ENCODE results near the gene TOGARAM1.

The TOGARAM1 gene

DNA sequence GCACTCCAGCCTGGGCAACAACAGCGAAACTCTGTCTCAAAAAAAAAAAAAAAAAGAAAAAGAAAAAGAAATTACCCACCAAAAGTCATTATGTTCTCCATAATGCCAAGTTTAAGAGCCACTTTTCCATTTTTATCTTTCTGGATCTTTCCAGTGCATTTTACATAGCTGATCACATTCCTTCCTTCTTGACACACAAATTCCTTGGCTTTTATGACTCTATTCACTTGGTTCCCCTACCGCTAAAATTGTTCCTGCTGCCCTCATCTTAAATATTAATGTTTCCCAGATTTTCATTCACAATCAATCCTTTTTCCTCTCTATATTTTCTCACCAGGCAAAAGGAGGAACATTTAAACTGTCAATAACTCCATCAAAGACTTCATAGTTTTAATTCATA, 20.4 kb upstream of the TOGARAM1 start:
- no peak overlapping the region for H3K9ac ChIP-seq (ENCODE audit: low read length)
- H3K4me2 ChIP-seq (ENCODE audit: low read length, poor library complexity, severe bottlenecking) = no peak overlapping the region
- H2AFZ ChIP-seq (ENCODE audit: low read depth, low read length) = no peak overlapping the region
- no peak overlapping the region for H2BK12ac ChIP-seq (ENCODE audit: low read length in 2 of 2)
- peaks cover 10 to 67% of the 10 kb centered on the region in 2 experiments for H3K36me3 ChIP-seq (ENCODE audit: control insufficient read depth in 1 of 2, insufficient read depth in 2 of 2, low read depth in 1 of 2, low read length in 2 of 2)
- DNase-seq = no peak
- H3K4me1 ChIP-seq (ENCODE audit: control insufficient read depth, insufficient read depth, low read depth, low read length) = no peaks in the 10 kb centered on the region
- no peak overlapping the region for H3K14ac ChIP-seq (ENCODE audit: low read length in 2 of 2)
- H3K27me3 ChIP-seq (ENCODE audit: control insufficient read depth in 1 of 2, insufficient read depth in 1 of 2, low read length in 2 of 2) = no peaks in the 10 kb centered on the region
- H3K23ac ChIP-seq (ENCODE audit: low read length in 2 of 2) = no peak overlapping the region
- H3K79me1 ChIP-seq (replicated peaks; ENCODE audit: low read length, poor library complexity, severe bottlenecking) = peaks cover 25% of the 10 kb centered on the region
- no peak overlapping the region for H4K8ac ChIP-seq (ENCODE audit: low read length)
- H2BK15ac ChIP-seq (ENCODE audit: low read depth, poor library complexity, severe bottlenecking) = no peak overlapping the region
- no peak overlapping the region for H2BK120ac ChIP-seq (ENCODE audit: low read depth, low read length)
- WGBS = over 99% methylated on average over 2 of the region's 2 CpGs
- H2BK5ac ChIP-seq (ENCODE audit: low read depth, low read length, poor library complexity, severe bottlenecking) = no peak overlapping the region
- no peak overlapping the region for H3K4me3 ChIP-seq (ENCODE audit: insufficient read depth in 1 of 2, low read depth in 1 of 2, low read length in 2 of 2)
- H2AK5ac ChIP-seq (ENCODE audit: low read length, severe bottlenecking) = no peak overlapping the region
- no peaks in the 10 kb centered on the region for H3K9me3 ChIP-seq (ENCODE audit: control insufficient read depth, low read length)
- H3K18ac ChIP-seq (ENCODE audit: low read depth in 1 of 2, low read length in 2 of 2) = no peak overlapping the region
- H3K27ac ChIP-seq (ENCODE audit: low read length, poor library complexity, severe bottlenecking) = no peak overlapping the region
- H3K4ac ChIP-seq (ENCODE audit: low read depth in 1 of 2, low read length in 2 of 2) = no peak overlapping the region
- no peak overlapping the region for H4K91ac ChIP-seq (ENCODE audit: low read length)

DNA sequence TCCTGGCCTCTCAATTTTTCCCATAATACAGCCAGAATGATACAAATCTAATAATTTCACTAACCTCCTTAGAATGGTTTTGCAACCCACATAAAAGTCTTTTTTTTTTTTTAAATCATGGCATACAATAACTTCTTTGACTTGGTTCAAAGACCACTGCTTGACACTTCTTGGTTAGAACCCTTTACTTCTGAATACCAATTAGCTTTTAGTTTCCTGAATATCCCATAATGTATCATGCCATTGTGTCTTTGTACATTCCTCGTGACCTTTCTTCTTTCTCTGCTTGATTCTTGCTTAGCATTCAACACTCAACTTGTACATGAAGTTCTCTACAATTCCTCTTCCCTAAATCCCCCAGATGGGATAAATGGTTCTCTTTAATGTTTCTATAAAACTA, 19.6 kb upstream of the TOGARAM1 start:
- no peak overlapping the region for H2BK12ac ChIP-seq (ENCODE audit: low read length in 2 of 2)
- no peak overlapping the region for H2BK15ac ChIP-seq (ENCODE audit: low read depth, poor library complexity, severe bottlenecking)
- H3K36me3 ChIP-seq (ENCODE audit: control insufficient read depth in 1 of 2, insufficient read depth in 2 of 2, low read depth in 1 of 2, low read length in 2 of 2) = peaks cover 10 to 67% of the 10 kb centered on the region in 2 experiments
- H3K79me1 ChIP-seq (replicated peaks; ENCODE audit: low read length, poor library complexity, severe bottlenecking) = peaks cover 27% of the 10 kb centered on the region
- H2BK5ac ChIP-seq (ENCODE audit: low read depth, low read length, poor library complexity, severe bottlenecking) = no peak overlapping the region
- no peak overlapping the region for H3K23ac ChIP-seq (ENCODE audit: low read length in 2 of 2)
- H3K18ac ChIP-seq (ENCODE audit: low read depth in 1 of 2, low read length in 2 of 2) = no peak overlapping the region
- no peak for DNase-seq
- WGBS = 100% methylated on average over 1 of the region's 1 CpG
- H3K9ac ChIP-seq (ENCODE audit: low read length) = no peak overlapping the region
- no peak overlapping the region for H3K27ac ChIP-seq (ENCODE audit: low read length, poor library complexity, severe bottlenecking)
- no peak overlapping the region for H2BK120ac ChIP-seq (ENCODE audit: low read depth, low read length)
- H4K91ac ChIP-seq (ENCODE audit: low read length) = no peak overlapping the region
- H3K9me3 ChIP-seq (ENCODE audit: control insufficient read depth, low read length) = peaks cover 5% of the 10 kb centered on the region
- no peak overlapping the region for H3K4ac ChIP-seq (ENCODE audit: low read depth in 1 of 2, low read length in 2 of 2)
- H3K4me1 ChIP-seq (ENCODE audit: control insufficient read depth, insufficient read depth, low read depth, low read length) = no peaks in the 10 kb centered on the region
- no peak overlapping the region for H3K4me3 ChIP-seq (ENCODE audit: insufficient read depth in 1 of 2, low read depth in 1 of 2, low read length in 2 of 2)
- H2AFZ ChIP-seq (ENCODE audit: low read depth, low read length) = no peak overlapping the region
- H3K14ac ChIP-seq (ENCODE audit: low read length in 2 of 2) = no peak overlapping the region
- no peak overlapping the region for H4K8ac ChIP-seq (ENCODE audit: low read length)
- H3K4me2 ChIP-seq (ENCODE audit: low read length, poor library complexity, severe bottlenecking) = no peak overlapping the region
- H2AK5ac ChIP-seq (ENCODE audit: low read length, severe bottlenecking) = no peak overlapping the region
- no peaks in the 10 kb centered on the region for H3K27me3 ChIP-seq (ENCODE audit: control insufficient read depth in 1 of 2, insufficient read depth in 1 of 2, low read length in 2 of 2)

DNA sequence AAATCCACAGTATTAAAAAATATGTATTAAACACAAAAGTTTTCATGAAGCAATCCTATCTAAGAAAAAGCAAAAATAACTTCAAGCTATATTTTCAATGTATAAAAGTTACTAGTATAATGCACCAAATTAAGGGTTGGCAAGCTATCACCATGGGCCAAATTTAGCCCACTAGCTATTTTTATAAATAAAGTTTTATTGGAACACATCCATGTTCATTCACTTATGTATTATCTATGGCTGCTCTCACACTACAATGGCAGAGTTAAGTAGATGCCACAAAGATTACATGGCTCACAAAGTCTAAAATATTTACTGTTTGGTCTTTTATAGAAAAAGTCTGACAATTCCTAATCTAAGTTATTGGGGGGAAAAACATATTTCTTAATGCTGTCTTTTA, 17.9 kb upstream of the TOGARAM1 start:
- Histone ChIP-seq H3K23ac (ENCODE audit: low read length in 2 of 2) (no peak overlapping the region), H2BK12ac (ENCODE audit: low read length in 2 of 2) (no peak overlapping the region), H2BK15ac (ENCODE audit: low read depth, poor library complexity, severe bottlenecking) (no peak overlapping the region), H2AK5ac (ENCODE audit: low read length, severe bottlenecking) (no peak overlapping the region), H3K14ac (ENCODE audit: low read length in 2 of 2) (no peak overlapping the region), H3K27ac (ENCODE audit: low read length, poor library complexity, severe bottlenecking) (no peak overlapping the region), H3K27me3 (ENCODE audit: control insufficient read depth in 1 of 2, insufficient read depth in 1 of 2, low read length in 2 of 2) (no peaks in the 10 kb centered on the region), H3K9me3 (ENCODE audit: control insufficient read depth, low read length) (peaks cover 5% of the 10 kb centered on the region), H3K9ac (ENCODE audit: low read length) (peak overlapping the region; percentile 51), H3K4me1 (ENCODE audit: control insufficient read depth, insufficient read depth, low read depth, low read length) (no peaks in the 10 kb centered on the region), H3K79me1 (replicated peaks; ENCODE audit: low read length, poor library complexity, severe bottlenecking) (peaks cover 23% of the 10 kb centered on the region), H3K36me3 (ENCODE audit: control insufficient read depth in 1 of 2, insufficient read depth in 2 of 2, low read depth in 1 of 2, low read length in 2 of 2) (peaks cover 3 to 58% of the 10 kb centered on the region in 2 experiments), H2BK120ac (ENCODE audit: low read depth, low read length) (no peak overlapping the region), H4K91ac (ENCODE audit: low read length) (no peak overlapping the region), H2BK5ac (ENCODE audit: low read depth, low read length, poor library complexity, severe bottlenecking) (no peak overlapping the region), H3K4ac (ENCODE audit: low read depth in 1 of 2, low read length in 2 of 2) (no peak overlapping the region), H4K8ac (ENCODE audit: low read length) (no peak overlapping the region), H2AFZ (ENCODE audit: low read depth, low read length) (no peak overlapping the region), H3K4me2 (ENCODE audit: low read length, poor library complexity, severe bottlenecking) (no peak overlapping the region), H3K4me3 (ENCODE audit: insufficient read depth in 1 of 2, low read depth in 1 of 2, low read length in 2 of 2) (no peak overlapping the region), H3K18ac (ENCODE audit: low read depth in 1 of 2, low read length in 2 of 2) (no peak overlapping the region)
- no peak for DNase-seq

DNA sequence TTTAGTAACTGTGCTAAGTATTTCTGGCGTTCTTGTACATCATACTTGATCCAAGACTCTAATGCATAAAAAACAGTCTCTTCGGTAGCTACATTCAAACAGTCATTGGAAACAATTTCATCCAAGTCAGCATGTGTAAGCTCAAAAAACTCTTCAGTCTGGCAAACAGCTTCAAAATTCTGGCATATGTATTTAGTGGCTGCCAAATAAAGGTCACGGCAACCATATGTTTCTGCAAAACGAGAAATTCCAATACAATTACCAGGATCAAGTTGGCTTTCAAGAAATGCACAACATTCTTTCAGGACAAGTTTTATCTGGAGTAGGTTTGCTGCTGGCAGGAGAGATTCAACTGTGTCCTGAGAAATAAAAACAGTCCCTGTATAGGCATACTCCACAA, 16.7 kb upstream of the TOGARAM1 start:
- Histone ChIP-seq H2BK12ac (ENCODE audit: low read length in 2 of 2) (no peak overlapping the region), H4K8ac (ENCODE audit: low read length) (no peak overlapping the region), H3K23ac (ENCODE audit: low read length in 2 of 2) (no peak overlapping the region), H3K27ac (ENCODE audit: low read length, poor library complexity, severe bottlenecking) (no peak overlapping the region), H3K36me3 (ENCODE audit: control insufficient read depth in 1 of 2, insufficient read depth in 2 of 2, low read depth in 1 of 2, low read length in 2 of 2) (peaks cover 2 to 52% of the 10 kb centered on the region in 2 experiments), H3K18ac (ENCODE audit: low read depth in 1 of 2, low read length in 2 of 2) (no peak overlapping the region), H3K14ac (ENCODE audit: low read length in 2 of 2) (no peak overlapping the region), H3K9me3 (ENCODE audit: control insufficient read depth, low read length) (peaks cover 5% of the 10 kb centered on the region), H2AFZ (ENCODE audit: low read depth, low read length) (no peak overlapping the region), H3K27me3 (ENCODE audit: control insufficient read depth in 1 of 2, insufficient read depth in 1 of 2, low read length in 2 of 2) (no peaks in the 10 kb centered on the region), H3K4ac (ENCODE audit: low read depth in 1 of 2, low read length in 2 of 2) (no peak overlapping the region), H2BK15ac (ENCODE audit: low read depth, poor library complexity, severe bottlenecking) (no peak overlapping the region), H4K91ac (ENCODE audit: low read length) (no peak overlapping the region), H2BK120ac (ENCODE audit: low read depth, low read length) (no peak overlapping the region), H3K4me1 (ENCODE audit: control insufficient read depth, insufficient read depth, low read depth, low read length) (no peaks in the 10 kb centered on the region), H2AK5ac (ENCODE audit: low read length, severe bottlenecking) (no peak overlapping the region), H2BK5ac (ENCODE audit: low read depth, low read length, poor library complexity, severe bottlenecking) (no peak overlapping the region), H3K4me3 (ENCODE audit: insufficient read depth in 1 of 2, low read depth in 1 of 2, low read length in 2 of 2) (peak overlapping the region in 1 of 2 experiments; percentile 52), H3K9ac (ENCODE audit: low read length) (peak overlapping the region; percentile 53), H3K4me2 (ENCODE audit: low read length, poor library complexity, severe bottlenecking) (no peak overlapping the region), H3K79me1 (replicated peaks; ENCODE audit: low read length, poor library complexity, severe bottlenecking) (peaks cover 15% of the 10 kb centered on the region)
- DNase-seq = no peak
- WGBS = 86% methylated on average over 4 of the region's 4 CpGs

Data from mesenchymal stem cell (in vitro differentiated cells and primary cell).